Pancreas (tissue), 10 donors: ENCODE data around the gene TOR1B. TPM values are rescaled to one million over a fixed set of nuclear protein-coding genes. Genes with fewer than 3 reads are reported as not detected.

Source experiments
- ATAC-seq, 4 donors: fragments of 200-7000 bp; cut with Tn5 transposase; one replicate each; pipeline versions ENCODE4 v1.8.0 to v1.9.1; 2020; ENCODE audit warnings: mild to moderate bottlenecking in 4 of 4, moderate library complexity in 4 of 4
- DNase-seq, 6 donors: peaks; one replicate each; pipeline ENCODE4 v3.0.0-alpha.2; 2020
- FAIRE-seq: peaks from 2 replicates; lab custom pipeline; 2012; peaks lifted over from hg19 to GRCh38; lab: Jason Lieb, UNC
- H3K27ac ChIP-seq, 4 donors: fragments of 200-600 bp; sonication (generic); 1 replicate in 3 of 4; 2 replicates in 1 of 4; pipeline versions ENCODE4 v1.5.0 to v1.8.0; 2020
- H3K27me3 ChIP-seq, 4 donors: fragments of 200-600 bp; one replicate each; pipeline ENCODE4 v1.8.0; 2021
- H3K36me3 ChIP-seq, 3 donors: fragments of 200-600 bp; sonication (generic) in 1 of 3; one replicate each; pipeline versions ENCODE4 v1.5.0 to v1.8.0; 2020 to 2021
- H3K4me1 ChIP-seq, 3 donors: fragments of 200-600 bp; one replicate each; pipeline ENCODE4 v1.8.0; 2021
- H3K4me3 ChIP-seq, 4 donors: fragments of 200-600 bp; sonication (generic) in 2 of 4; one replicate each; pipeline versions ENCODE4 v1.5.0 to v1.8.0; 2020 to 2021
- H3K9me3 ChIP-seq, 4 donors: fragments of 200-600 bp; one replicate each; pipeline ENCODE4 v1.8.0; 2021
- WGBS, 2 donors: extraction: QIAGEN DNeasy Blood & Tissue Kit; methylation state at CpG; one replicate each; pipeline ENCODE4 v1.1.7; 2013; 5-methylcytosine and 5-hydroxymethylcytosine counted together
- intact Hi-C, 3 donors: fragments of 100-400 bp; cut with DNase I; formaldehyde crosslinking; loops; one replicate each; pipeline versions ENCODE4 v1.11.1 to v1.14.2; 2022
- polyA plus RNA-seq, 2 donors: library from polyadenylated mRNA; stranded (reverse); fragments of 200-250 nt; gene quantifications; one replicate each; pipeline ENCODE4 v1.2.3, GENCODE V29; 2013
- total RNA-seq, 6 donors: library from RNA; stranded (reverse); fragmentation: NEBNext Ultra II Directional in 4 of 6; extraction: Animal tissue kit (Norgen Biotek cat#: 25700) in 4 of 6; gene quantifications; one replicate each; pipeline versions ENCODE4 v1.2.1 to v1.2.4, GENCODE V29; 2021 to 2023
- TF ChIP-seq, protein P1 (sequence below), 4 donors: fragments of 200-600 bp; sonication (generic) in 3 of 4; IDR thresholded peaks; one replicate each; pipeline versions ENCODE4 v1.5.0 to v1.8.0; 2021; ENCODE audit warnings: antibody characterized with exemption in 4 of 4
- donor health status: healthy with polysubstance abuse.
- donor health status: DM: no; HTN: no; CAD: no; lungs with moderate emphysema.
- donor health status: DM: no; HTN: no; CAD: no.
- donor health status: control.
- donor health status: control.
- donor health status: Bipolar disorder and iron deficiency.
- donor health status: DM: yes; HTN: yes; CAD: no.
- donor health status: DM: no; HTN: no; CAD: no.
- donor health status: DM: no; HTN: no; CAD: no.
- donor health status: DM: yes; HTN: yes; CAD: no.

The TOR1B gene
- total and polyA plus RNA-seq, 8 donors = 6.1 to 17.3 (median 11.2) TPM

DNA sequence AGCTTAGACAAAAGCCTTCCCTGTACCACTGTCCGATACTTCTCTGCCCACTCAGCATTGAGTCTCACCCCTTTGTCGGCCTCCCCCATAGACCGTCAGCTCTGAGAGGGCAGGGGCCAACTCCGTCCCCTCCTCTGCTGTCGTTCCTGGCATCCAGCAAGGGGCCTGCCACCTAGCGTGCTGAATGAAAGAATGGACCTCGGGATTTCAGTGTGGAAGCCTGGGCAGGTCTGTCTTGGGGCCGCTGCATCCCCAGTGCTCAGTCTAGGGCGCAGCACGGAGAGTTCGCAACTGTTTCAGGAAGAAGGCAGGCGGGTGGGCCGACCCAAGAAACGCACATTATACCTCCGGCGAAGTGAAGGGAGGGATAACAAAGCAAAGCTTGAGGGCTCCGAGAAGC, 1.5 kb upstream of the TOR1B start:
- Histone ChIP-seq H3K4me3 (no peak overlapping the region), H3K9me3 (no peaks in the 10 kb centered on the region), H3K27me3 (no peaks in the 10 kb centered on the region), H3K27ac (no peak overlapping the region), H3K36me3 (no peaks in the 10 kb centered on the region), H3K4me1 (peaks cover 0 to 11% (median 0%) of the 10 kb centered on the region in 3 donors)
- intact Hi-C loops = no loop called here
- DNase-seq (no peak), ATAC-seq (no peak), FAIRE-seq (no peak)
- 77 to 82% methylated on average over 17 of the region's 17 CpGs for WGBS, 2 donors
- TF ChIP-seq, protein P1, sequence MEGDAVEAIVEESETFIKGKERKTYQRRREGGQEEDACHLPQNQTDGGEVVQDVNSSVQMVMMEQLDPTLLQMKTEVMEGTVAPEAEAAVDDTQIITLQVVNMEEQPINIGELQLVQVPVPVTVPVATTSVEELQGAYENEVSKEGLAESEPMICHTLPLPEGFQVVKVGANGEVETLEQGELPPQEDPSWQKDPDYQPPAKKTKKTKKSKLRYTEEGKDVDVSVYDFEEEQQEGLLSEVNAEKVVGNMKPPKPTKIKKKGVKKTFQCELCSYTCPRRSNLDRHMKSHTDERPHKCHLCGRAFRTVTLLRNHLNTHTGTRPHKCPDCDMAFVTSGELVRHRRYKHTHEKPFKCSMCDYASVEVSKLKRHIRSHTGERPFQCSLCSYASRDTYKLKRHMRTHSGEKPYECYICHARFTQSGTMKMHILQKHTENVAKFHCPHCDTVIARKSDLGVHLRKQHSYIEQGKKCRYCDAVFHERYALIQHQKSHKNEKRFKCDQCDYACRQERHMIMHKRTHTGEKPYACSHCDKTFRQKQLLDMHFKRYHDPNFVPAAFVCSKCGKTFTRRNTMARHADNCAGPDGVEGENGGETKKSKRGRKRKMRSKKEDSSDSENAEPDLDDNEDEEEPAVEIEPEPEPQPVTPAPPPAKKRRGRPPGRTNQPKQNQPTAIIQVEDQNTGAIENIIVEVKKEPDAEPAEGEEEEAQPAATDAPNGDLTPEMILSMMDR (IDR thresholded peaks at IDR 0.05) = no peak

DNA sequence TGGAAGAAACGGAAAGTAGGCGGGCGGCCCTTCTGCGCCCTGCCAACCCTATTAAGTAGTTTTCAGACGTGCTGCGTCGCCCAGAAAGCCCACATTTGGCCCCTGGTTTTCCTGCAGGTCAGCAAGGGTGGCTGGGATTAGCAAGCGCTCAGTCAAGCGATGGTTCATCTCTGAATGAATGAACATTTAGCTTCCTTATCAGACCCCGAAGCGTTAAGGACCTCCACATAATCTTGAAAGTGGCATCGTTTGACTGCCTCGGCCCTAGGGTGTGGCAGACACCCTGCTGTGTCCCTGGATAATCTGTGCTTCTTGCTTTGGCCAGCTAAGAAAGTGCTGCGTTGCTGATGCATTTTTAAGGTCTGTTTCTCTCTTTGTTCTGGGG, 684 bp downstream of the TOR1B start:
- 1 to 2% methylated on average over 14 of the region's 14 CpGs for WGBS, 2 donors
- TF ChIP-seq, protein P1 (IDR thresholded peaks at IDR 0.05) = no peak
- DNase-seq (no peak), FAIRE-seq (no peak), ATAC-seq (no peak)
- Histone ChIP-seq H3K36me3 (no peaks in the 10 kb centered on the region), H3K4me3 (peak overlapping the region; percentile 77 to 97 (median 84)), H3K9me3 (no peaks in the 10 kb centered on the region), H3K27ac (peak overlapping the region in 3 of 4 donors; percentile 69 to 80 (median 75)), H3K27me3 (no peaks in the 10 kb centered on the region), H3K4me1 (peaks cover 0 to 11% (median 0%) of the 10 kb centered on the region in 3 donors)
- intact Hi-C loops = no loop called here

DNA sequence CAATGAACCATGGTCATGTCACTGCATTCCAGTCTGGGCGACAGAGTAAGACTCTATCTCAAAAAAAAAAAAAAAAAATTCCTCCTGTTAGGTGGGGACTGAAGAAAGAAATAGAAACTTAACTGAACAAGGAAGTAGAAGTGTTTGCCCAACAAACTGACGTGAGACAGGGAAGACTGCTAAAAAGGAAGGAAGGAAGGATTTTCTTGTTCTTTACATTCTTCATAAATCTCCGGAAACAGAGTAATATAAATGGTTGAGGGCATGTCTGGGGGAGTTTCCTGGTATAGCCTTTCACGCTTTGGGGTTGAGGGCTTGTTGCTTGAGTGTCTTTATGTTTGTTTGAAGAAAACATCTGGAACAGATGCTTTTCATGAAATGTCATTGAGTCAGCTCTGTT, 3.1 kb downstream of the TOR1B start:
- H3K4me1 ChIP-seq = peaks cover 0 to 15% (median 7%) of the 10 kb centered on the region in 3 donors
- intact Hi-C loops = no loop called here
- no peak overlapping the region for H3K4me3 ChIP-seq
- WGBS, 2 donors = 69 to 71% methylated on average over 4 of the region's 4 CpGs
- ATAC-seq (no peak), FAIRE-seq (no peak), DNase-seq (no peak)
- H3K9me3 ChIP-seq = no peaks in the 10 kb centered on the region
- H3K36me3 ChIP-seq = no peaks in the 10 kb centered on the region
- H3K27me3 ChIP-seq = no peaks in the 10 kb centered on the region
- H3K27ac ChIP-seq = no peak overlapping the region
- TF ChIP-seq, protein P1 (IDR thresholded peaks at IDR 0.05) = no peak

DNA sequence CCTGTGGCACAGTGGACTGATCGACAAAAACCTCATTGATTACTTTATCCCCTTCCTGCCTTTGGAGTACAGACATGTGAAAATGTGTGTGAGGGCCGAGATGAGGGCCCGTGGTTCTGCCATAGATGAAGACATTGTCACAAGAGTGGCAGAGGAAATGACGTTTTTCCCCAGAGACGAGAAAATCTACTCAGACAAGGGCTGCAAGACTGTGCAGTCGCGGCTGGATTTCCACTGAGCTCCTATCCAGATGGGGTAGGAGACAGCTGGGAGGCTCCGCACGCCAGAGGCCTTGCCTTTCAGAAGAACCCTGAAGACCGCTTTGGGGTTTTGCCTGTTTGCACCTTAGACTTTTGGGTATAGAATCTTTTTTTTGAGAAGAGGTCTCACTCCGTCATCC, 6.4 kb downstream of the TOR1B start:
- no peaks in the 10 kb centered on the region for H3K36me3 ChIP-seq
- no peak overlapping the region for H3K4me3 ChIP-seq
- DNase-seq = no peak
- ATAC-seq = no peak
- FAIRE-seq = no peak
- WGBS, 2 donors = 87 to 88% methylated on average over 11 of the region's 11 CpGs
- H3K27ac ChIP-seq = no peak overlapping the region
- no peaks in the 10 kb centered on the region for H3K9me3 ChIP-seq
- TF ChIP-seq, protein P1 (IDR thresholded peaks at IDR 0.05) = no peak
- intact Hi-C loops = no loop called here
- H3K27me3 ChIP-seq = no peaks in the 10 kb centered on the region
- peaks cover 0 to 9% (median 7%) of the 10 kb centered on the region in 3 donors for H3K4me1 ChIP-seq

DNA sequence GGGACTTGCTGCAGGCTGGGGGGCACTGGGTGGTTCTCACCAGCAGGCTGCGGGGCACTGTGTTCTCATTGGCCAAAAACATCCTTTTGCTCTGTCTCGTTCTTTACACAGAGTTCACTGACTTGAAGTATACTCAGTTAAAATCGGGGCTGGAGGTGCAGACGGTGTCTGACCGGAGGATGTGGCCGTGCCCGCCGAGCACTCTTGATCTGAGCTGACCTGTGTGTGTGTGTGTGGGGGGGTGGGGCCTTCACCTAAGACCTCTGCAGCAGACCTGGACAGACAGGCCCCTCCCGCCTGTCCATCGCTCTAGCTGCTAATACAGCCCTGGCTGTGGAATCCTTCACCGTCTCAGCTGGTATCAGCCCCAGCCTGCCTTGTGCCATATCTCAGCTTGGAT, 7.1 kb downstream of the TOR1B start:
- Histone ChIP-seq H3K27ac (no peak overlapping the region), H3K9me3 (no peaks in the 10 kb centered on the region), H3K4me1 (peaks cover 0 to 8% (median 7%) of the 10 kb centered on the region in 3 donors), H3K4me3 (no peak overlapping the region), H3K36me3 (no peaks in the 10 kb centered on the region), H3K27me3 (no peaks in the 10 kb centered on the region)
- 94% methylated on average over 11 of the region's 11 CpGs for WGBS, 2 donors
- DNase-seq (no peak), FAIRE-seq (no peak), ATAC-seq (no peak)
- TF ChIP-seq, protein P1 (IDR thresholded peaks at IDR 0.05) = no peak
- intact Hi-C loops = no loop called here
